Glutamatergic neuron (in vitro differentiated cells): ENCODE measurements around the gene STRIP1. TPM values are rescaled to one million over a fixed set of nuclear protein-coding genes. Genes with fewer than 3 reads are reported as not detected.

Experiments
- DNase-seq: peaks from one replicate; pipeline ENCODE4 v3.0.0; 2022
- H3K27ac Mint-ChIP-seq: one replicate; pipeline ENCODE4 v1.8.0; 2020; ENCODE audit warnings: mild to moderate bottlenecking, mixed read lengths, inconsistent platforms; ENCODE audit not compliant: unreplicated experiment
- H3K27me3 Mint-ChIP-seq: one replicate; pipeline ENCODE4 v1.8.0; 2020; ENCODE audit warnings: mild to moderate bottlenecking, moderate library complexity, mixed read lengths, inconsistent platforms; ENCODE audit not compliant: unreplicated experiment
- H3K36me3 Mint-ChIP-seq: one replicate; pipeline ENCODE4 v1.8.0; 2020; ENCODE audit warnings: mild to moderate bottlenecking, mixed read lengths, inconsistent platforms; ENCODE audit not compliant: unreplicated experiment
- H3K4me1 Mint-ChIP-seq: one replicate; pipeline ENCODE4 v1.8.0; 2020; ENCODE audit warnings: mild to moderate bottlenecking, low read depth, mixed read lengths, inconsistent platforms; ENCODE audit not compliant: unreplicated experiment
- H3K4me3 Mint-ChIP-seq: one replicate; pipeline ENCODE4 v1.8.0; 2020; ENCODE audit warnings: mild to moderate bottlenecking, mixed read lengths, inconsistent platforms; ENCODE audit not compliant: unreplicated experiment
- H3K9me3 Mint-ChIP-seq: one replicate; pipeline ENCODE4 v1.8.0; 2020; ENCODE audit warnings: mild to moderate bottlenecking, moderate library complexity, mixed read lengths, inconsistent platforms; ENCODE audit not compliant: unreplicated experiment
- total RNA-seq: library from RNA; stranded (reverse); fragmentation: NEBNext Ultra II Directional; extraction: Animal tissue kit (Norgen Biotek cat#: 25700); gene quantifications from one replicate; pipeline ENCODE4 v1.2.1, GENCODE V29; 2021; ENCODE audit not compliant: unreplicated experiment
- TF ChIP-seq, protein P1 (sequence below): fragments of 200-600 bp; sonication (generic); IDR thresholded peaks from one replicate; pipeline ENCODE4 v1.5.0; 2021; ENCODE audit not compliant: partially characterized antibody, unreplicated experiment

STRIP1 gene
- total RNA-seq, 1 donor from 2014 or later = 90.2 TPM

DNA sequence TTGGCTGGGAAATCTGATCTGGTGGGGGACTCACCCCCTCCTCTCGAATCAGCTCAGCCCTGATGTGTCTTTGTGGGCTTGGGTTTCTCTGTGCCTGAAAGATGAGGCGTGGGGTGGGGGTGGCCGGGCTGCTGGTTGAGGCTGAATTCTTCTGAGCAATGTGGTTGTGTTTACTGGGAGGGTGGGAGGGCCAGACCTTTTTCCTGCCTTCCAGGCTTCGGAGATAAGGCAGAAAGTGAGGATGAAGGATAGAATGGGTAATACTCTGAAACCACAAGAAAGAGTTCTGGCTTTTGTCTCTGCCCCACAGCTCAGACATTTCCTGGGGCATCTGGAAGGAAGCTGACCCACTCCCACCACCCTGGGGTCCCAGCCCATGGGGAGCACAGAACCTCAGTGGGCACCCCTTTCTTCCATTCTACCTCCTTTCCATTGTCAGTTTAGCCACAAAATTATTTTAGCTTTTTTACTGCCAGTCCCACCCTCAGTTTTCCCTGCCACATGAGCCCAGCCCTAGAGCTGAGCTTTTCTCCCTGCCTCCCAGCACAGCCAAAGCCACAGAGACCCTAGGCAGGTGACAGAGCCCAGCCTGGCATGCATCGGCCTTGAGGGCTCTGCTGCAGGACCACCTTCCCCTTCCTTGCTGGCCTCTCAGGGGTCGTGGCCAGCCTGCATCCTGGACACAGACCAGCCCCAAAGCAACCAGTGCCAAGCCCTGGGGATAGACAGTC lies 24.9 kb downstream of the STRIP1 start:
- DNase-seq = no peak
- peaks cover 12% of the 10 kb centered on the region for H3K9me3 Mint-ChIP-seq
- H3K4me1 Mint-ChIP-seq = peaks cover 16% of the 10 kb centered on the region
- H3K36me3 Mint-ChIP-seq = peaks cover 8% of the 10 kb centered on the region
- peaks cover 7% of the 10 kb centered on the region for H3K27me3 Mint-ChIP-seq
- TF ChIP-seq, protein P1, sequence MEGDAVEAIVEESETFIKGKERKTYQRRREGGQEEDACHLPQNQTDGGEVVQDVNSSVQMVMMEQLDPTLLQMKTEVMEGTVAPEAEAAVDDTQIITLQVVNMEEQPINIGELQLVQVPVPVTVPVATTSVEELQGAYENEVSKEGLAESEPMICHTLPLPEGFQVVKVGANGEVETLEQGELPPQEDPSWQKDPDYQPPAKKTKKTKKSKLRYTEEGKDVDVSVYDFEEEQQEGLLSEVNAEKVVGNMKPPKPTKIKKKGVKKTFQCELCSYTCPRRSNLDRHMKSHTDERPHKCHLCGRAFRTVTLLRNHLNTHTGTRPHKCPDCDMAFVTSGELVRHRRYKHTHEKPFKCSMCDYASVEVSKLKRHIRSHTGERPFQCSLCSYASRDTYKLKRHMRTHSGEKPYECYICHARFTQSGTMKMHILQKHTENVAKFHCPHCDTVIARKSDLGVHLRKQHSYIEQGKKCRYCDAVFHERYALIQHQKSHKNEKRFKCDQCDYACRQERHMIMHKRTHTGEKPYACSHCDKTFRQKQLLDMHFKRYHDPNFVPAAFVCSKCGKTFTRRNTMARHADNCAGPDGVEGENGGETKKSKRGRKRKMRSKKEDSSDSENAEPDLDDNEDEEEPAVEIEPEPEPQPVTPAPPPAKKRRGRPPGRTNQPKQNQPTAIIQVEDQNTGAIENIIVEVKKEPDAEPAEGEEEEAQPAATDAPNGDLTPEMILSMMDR = no peak
- H3K4me3 Mint-ChIP-seq = no peak overlapping the region
- no peak overlapping the region for H3K27ac Mint-ChIP-seq

DNA sequence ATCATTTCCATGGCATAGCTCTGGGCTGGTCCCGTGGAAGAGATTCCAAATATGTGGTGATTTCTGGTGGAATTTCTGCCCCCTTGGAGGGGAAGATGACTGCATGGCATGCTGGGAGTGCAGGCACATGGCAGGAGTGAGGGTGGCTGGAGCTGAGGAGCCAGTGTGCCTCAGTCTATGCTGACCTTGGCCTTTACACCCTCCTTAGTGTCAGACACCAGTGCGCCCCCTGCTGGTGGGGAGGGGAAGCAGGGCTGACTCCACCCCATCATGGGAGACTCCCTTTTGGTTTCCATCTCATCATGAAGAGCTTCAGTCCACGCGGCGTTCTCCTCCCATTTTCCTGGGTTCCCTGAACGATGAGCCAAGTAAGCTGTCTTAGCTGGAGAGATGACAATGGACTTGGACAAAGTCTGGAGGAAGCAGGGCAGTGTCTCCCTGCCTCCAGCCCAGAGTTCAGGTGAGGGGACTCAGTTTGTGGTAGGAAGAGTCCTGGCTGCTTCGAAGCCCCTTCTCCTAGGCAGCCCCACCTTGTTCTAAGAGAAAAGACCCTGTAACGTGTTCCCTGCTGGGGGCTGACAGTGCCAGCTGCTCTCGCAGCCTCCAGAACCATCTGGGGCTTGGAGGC lies 25.7 kb downstream of the STRIP1 start:
- TF ChIP-seq, protein P1 = peak; percentile 85
- Mint-ChIP-seq H3K27me3 (peaks cover 7% of the 10 kb centered on the region), H3K9me3 (peaks cover 12% of the 10 kb centered on the region), H3K27ac (no peak overlapping the region), H3K4me3 (no peak overlapping the region), H3K36me3 (peaks cover 8% of the 10 kb centered on the region), H3K4me1 (peaks cover 14% of the 10 kb centered on the region)
- peak; percentile 69 for DNase-seq

DNA sequence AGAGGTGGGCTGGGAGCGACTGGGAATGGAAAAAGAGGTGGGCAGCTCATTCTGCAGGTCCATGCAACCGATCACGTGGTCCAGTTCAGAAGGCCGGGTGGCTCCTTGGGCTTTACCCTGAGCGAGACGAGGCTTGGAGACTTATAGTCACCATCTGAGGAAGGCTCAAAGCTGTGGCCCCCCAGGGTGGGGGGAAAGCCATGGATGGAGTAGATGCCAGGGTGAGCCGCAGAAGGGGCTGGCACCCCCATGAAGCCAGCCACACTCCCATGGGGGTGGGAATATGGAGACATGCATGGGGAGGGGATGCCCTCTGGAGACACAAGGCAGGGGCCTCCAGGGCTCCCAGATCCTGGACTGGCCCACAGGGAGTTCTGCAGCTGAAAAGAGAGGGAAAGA lies 26.2 kb downstream of the STRIP1 start:
- Mint-ChIP-seq H3K9me3 (peaks cover 14% of the 10 kb centered on the region), H3K27ac (no peak overlapping the region), H3K4me1 (peaks cover 10% of the 10 kb centered on the region), H3K27me3 (peaks cover 10% of the 10 kb centered on the region), H3K4me3 (no peak overlapping the region), H3K36me3 (peaks cover 8% of the 10 kb centered on the region)
- DNase-seq = no peak
- TF ChIP-seq, protein P1 = no peak

DNA sequence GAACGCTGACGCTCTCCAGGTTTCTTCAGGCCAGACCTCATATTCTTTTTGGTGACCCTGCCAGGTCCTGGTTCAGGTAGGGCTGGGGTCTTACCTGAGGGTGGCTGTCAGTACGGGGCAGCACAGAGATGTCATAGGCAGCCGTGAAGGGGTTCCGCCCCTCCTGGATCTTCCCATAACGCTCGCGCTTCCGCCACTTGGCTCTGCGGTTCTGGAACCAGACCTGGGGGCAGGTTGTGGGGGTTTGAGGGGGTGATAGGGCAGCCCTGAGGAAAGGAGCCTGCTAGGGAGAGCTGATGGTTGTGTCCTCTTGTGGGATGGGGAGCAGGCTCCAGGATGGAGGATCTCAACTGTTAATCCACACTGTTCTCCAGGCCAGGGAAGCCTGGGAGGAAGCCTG lies 26.9 kb downstream of the STRIP1 start:
- H3K27me3 Mint-ChIP-seq = peaks cover 12% of the 10 kb centered on the region
- TF ChIP-seq, protein P1 = no peak
- H3K4me1 Mint-ChIP-seq = peaks cover 10% of the 10 kb centered on the region
- H3K27ac Mint-ChIP-seq = no peak overlapping the region
- no peak overlapping the region for H3K4me3 Mint-ChIP-seq
- peaks cover 14% of the 10 kb centered on the region for H3K9me3 Mint-ChIP-seq
- no peak for DNase-seq
- H3K36me3 Mint-ChIP-seq = peaks cover 11% of the 10 kb centered on the region

DNA sequence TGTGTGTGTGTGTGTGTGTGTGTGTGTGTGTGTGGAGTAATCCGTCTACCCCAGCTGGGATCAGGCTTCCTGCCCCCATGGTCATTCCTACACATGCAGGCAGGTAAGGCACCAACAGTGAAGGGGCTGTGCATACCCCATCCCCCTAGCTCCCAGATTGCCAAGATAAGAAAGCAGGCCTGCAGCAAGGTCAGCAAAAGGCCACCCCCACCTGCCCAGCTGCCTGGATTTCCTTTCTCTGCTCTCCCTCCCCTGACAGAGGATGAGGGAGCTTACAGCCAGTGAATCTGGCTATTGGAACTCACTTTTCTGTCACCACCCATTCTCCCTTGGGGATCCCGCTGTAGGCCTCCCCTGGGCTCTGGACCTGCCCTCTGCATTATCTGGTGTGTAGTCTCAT lies 28.2 kb downstream of the STRIP1 start:
- Mint-ChIP-seq H3K4me1 (peaks cover 10% of the 10 kb centered on the region), H3K27me3 (peaks cover 19% of the 10 kb centered on the region), H3K36me3 (peaks cover 13% of the 10 kb centered on the region), H3K27ac (no peak overlapping the region), H3K9me3 (peaks cover 14% of the 10 kb centered on the region), H3K4me3 (no peak overlapping the region)
- no peak for DNase-seq
- TF ChIP-seq, protein P1 = no peak
